Adrenal gland (tissue), 5 donors: ENCODE data around the gene OAS2.

Experiments used
- CTCF ChIP-seq, 6 experiments: fragments of 450-650 bp in 4 of 6; fragments of 200-600 bp in 2 of 6; sonication (generic) in 1 of 6; IDR thresholded peaks; 1 replicate in 5 of 6; 2 replicates in 1 of 6; pipeline versions ENCODE4 v1.5.1 to v1.8.0; 2016 to 2021; ENCODE audit warnings: antibody characterized with exemption in 6 of 6, mild to moderate bottlenecking in 2 of 6, moderate library complexity in 1 of 6
- POLR2A ChIP-seq, 2 donors: fragments of 450-650 bp; IDR thresholded peaks; one replicate each; pipeline ENCODE4 v1.6.1; 2017; ENCODE audit warnings: antibody characterized with exemption in 2 of 2, mild to moderate bottlenecking in 2 of 2, moderate library complexity in 1 of 2
- donor health status: DM: no; HTN: no; CAD: no.

DNA sequence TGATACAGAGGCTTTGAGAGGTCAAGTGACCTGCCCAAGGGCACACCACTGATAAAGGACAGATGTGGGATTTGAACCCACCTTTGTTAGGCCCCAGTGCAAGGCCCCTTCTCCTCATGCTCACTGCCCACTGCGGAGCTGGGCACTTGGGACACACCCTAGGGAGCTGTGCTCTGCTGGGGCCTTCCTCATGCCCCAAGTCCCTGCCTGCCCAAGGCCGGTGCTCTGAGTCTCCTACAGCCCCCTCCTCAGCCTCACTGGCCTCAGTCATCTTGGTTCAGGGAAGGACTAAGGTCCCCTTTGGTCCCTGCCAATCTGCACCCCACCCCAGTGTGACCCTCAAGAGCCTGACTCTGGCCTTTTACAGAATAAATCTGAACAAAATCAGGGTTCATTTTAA is 48.0 kb upstream of the OAS2 start:
- TF ChIP-seq CTCF (IDR thresholded peaks at IDR 0.05), result no peak
- no peak for TF ChIP-seq POLR2A (IDR thresholded peaks at IDR 0.05)
